Measurements from ENCODE around the gene SYNE2.
A peak's percentile ranks its signal among the peaks of the same experiment; 100 is the strongest.

DNA sequence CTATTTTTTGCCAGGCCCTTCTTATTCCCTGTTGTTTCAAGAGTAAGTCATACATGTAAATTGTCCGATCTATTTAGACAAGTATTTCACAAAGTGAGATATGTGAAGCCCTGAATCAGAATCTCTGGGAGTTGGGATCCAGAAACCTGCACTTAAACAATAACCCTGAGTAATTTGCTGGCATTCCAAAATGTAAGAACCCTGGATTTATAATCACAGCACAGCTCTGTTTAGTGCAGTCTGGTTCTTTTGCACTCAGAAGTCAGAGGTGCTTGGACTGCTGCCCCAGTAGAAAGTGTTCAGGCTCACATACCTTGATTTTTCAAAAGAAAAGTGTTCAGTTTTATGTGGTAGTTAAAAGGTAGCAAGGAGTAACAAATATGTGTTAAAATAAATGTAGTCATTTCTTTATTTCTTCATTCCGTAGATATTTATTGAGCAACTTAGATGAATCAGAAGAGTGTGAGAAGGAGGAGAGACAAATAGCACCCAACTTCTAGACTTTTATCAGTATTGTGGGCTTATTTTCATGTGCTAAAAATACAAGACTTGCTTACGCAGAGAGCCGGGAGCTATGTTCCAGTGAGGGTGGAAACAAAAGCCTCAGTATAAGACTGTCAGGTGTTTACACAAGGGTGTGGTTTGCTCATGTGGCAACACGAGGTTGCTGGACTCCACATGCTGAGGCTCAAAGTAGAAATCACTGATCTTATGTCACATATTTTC lies 70.1 kb downstream of the SYNE2 start:
- TF ChIP-seq POLR2AphosphoS5 (IDR thresholded peaks at IDR 0.05; ENCODE audit: insufficient read depth in 1 of 2, low read depth in 1 of 2): peak in 1 of 2 donors; percentile 79
- TF ChIP-seq, protein P1, sequence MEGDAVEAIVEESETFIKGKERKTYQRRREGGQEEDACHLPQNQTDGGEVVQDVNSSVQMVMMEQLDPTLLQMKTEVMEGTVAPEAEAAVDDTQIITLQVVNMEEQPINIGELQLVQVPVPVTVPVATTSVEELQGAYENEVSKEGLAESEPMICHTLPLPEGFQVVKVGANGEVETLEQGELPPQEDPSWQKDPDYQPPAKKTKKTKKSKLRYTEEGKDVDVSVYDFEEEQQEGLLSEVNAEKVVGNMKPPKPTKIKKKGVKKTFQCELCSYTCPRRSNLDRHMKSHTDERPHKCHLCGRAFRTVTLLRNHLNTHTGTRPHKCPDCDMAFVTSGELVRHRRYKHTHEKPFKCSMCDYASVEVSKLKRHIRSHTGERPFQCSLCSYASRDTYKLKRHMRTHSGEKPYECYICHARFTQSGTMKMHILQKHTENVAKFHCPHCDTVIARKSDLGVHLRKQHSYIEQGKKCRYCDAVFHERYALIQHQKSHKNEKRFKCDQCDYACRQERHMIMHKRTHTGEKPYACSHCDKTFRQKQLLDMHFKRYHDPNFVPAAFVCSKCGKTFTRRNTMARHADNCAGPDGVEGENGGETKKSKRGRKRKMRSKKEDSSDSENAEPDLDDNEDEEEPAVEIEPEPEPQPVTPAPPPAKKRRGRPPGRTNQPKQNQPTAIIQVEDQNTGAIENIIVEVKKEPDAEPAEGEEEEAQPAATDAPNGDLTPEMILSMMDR (IDR thresholded peaks at IDR 0.05): no peak

Measured in vagina (tissue), 2 donors.